ENCODE data around the gene CD300H. TPM values are rescaled to one million over a fixed set of nuclear protein-coding genes. Genes with fewer than 3 reads are reported as not detected.
A peak's percentile ranks its signal among the peaks of the same experiment; 100 is the strongest.

CD300H gene
- not detected in 2 replicates for total RNA-seq (2014; rRNA removed; shearing (Covaris generic))

- no peaks in the 10 kb centered on the region for H3K9me3 ChIP-seq (replicated peaks)
- DNase-seq (ENCODE audit: low read depth in 1 of 2, low spot score in 2 of 2) = no peak
- peaks cover 9% of the 10 kb centered on the region; the same call in 1 of the 2 replicates for H3K27me3 ChIP-seq (replicated peaks)
- no peaks in the 10 kb centered on the region for H3K36me3 ChIP-seq
- no peak within 1 kb of the TSS for H3K4me3 ChIP-seq
- peaks cover 10% of the 10 kb centered on the region for H3K4me1 ChIP-seq (replicated peaks)
- H3K27ac ChIP-seq = no peak within 1 kb of the TSS
These were observed at the start of gene CD300H for GRCh38 chr17:74567397-74567796. Gene CD300H, minus strand, starts transcription at chr17:74567509.

- no peak for DNase-seq (ENCODE audit: low read depth in 1 of 2, low spot score in 2 of 2)
- Histone ChIP-seq H3K36me3 (no peaks in the 10 kb centered on the region), H3K9me3 (replicated peaks) (no peaks in the 10 kb centered on the region; the same call in 1 of the 2 replicates), H3K4me3 (no peak overlapping the region), H3K4me1 (replicated peaks) (no peaks in the 10 kb centered on the region), H3K27ac (no peak overlapping the region), H3K27me3 (replicated peaks) (peaks cover 35% of the 10 kb centered on the region)
These were observed 49.4 kb upstream of the CD300H start for GRCh38 chr17:74616696-74617095.

- no peaks in the 10 kb centered on the region for H3K4me1 ChIP-seq (replicated peaks)
- H3K27me3 ChIP-seq (replicated peaks) = peaks cover 13% of the 10 kb centered on the region
- no peak for DNase-seq (ENCODE audit: low read depth in 1 of 2, low spot score in 2 of 2)
- H3K9me3 ChIP-seq (replicated peaks) = no peaks in the 10 kb centered on the region; the same call in 1 of the 2 replicates
- H3K27ac ChIP-seq = no peak overlapping the region
- no peaks in the 10 kb centered on the region for H3K36me3 ChIP-seq
- no peak overlapping the region for H3K4me3 ChIP-seq
These were observed 44.7 kb upstream of the CD300H start for GRCh38 chr17:74612046-74612445.

- Histone ChIP-seq H3K9me3 (replicated peaks) (no peaks in the 10 kb centered on the region), H3K4me1 (replicated peaks) (no peaks in the 10 kb centered on the region), H3K27me3 (replicated peaks) (peaks cover 10% of the 10 kb centered on the region), H3K4me3 (no peak overlapping the region), H3K27ac (no peak overlapping the region), H3K36me3 (no peaks in the 10 kb centered on the region)
- no peak for DNase-seq (ENCODE audit: low read depth in 1 of 2, low spot score in 2 of 2)
These were observed 42.8 kb upstream of the CD300H start for GRCh38 chr17:74610108-74610507.

GRCh38 chr17:74608511-74608910, 41.2 kb upstream of the CD300H start:
- H3K4me3 ChIP-seq = no peak overlapping the region
- H3K4me1 ChIP-seq (replicated peaks) = no peaks in the 10 kb centered on the region
- H3K36me3 ChIP-seq = no peaks in the 10 kb centered on the region
- peaks cover 7% of the 10 kb centered on the region for H3K27me3 ChIP-seq (replicated peaks)
- no peaks in the 10 kb centered on the region for H3K9me3 ChIP-seq (replicated peaks)
- H3K27ac ChIP-seq = no peak overlapping the region
- no peak for DNase-seq (ENCODE audit: low read depth in 1 of 2, low spot score in 2 of 2)

- no peaks in the 10 kb centered on the region for H3K36me3 ChIP-seq
- no peak for DNase-seq (ENCODE audit: low read depth in 1 of 2, low spot score in 2 of 2)
- no peaks in the 10 kb centered on the region for H3K4me1 ChIP-seq (replicated peaks)
- peaks cover 19% of the 10 kb centered on the region for H3K27me3 ChIP-seq (replicated peaks)
- no peak overlapping the region for H3K4me3 ChIP-seq
- H3K9me3 ChIP-seq (replicated peaks) = no peaks in the 10 kb centered on the region
- no peak overlapping the region for H3K27ac ChIP-seq
These were observed 39.9 kb upstream of the CD300H start for GRCh38 chr17:74607221-74607620.

- Histone ChIP-seq H3K9me3 (replicated peaks) (no peaks in the 10 kb centered on the region), H3K27me3 (replicated peaks) (peaks cover 21% of the 10 kb centered on the region), H3K4me1 (replicated peaks) (no peaks in the 10 kb centered on the region), H3K4me3 (no peak overlapping the region), H3K36me3 (no peaks in the 10 kb centered on the region), H3K27ac (no peak overlapping the region)
- no peak for DNase-seq (ENCODE audit: low read depth in 1 of 2, low spot score in 2 of 2)
These were observed 38.7 kb upstream of the CD300H start for GRCh38 chr17:74606050-74606449.

- no peak for DNase-seq (ENCODE audit: low read depth in 1 of 2, low spot score in 2 of 2)
- Histone ChIP-seq H3K27ac (no peak overlapping the region), H3K36me3 (no peaks in the 10 kb centered on the region), H3K9me3 (replicated peaks) (no peaks in the 10 kb centered on the region), H3K27me3 (replicated peaks) (peaks cover 22% of the 10 kb centered on the region), H3K4me1 (replicated peaks) (no peaks in the 10 kb centered on the region), H3K4me3 (no peak overlapping the region)
These were observed 38.1 kb upstream of the CD300H start for GRCh38 chr17:74605361-74605760.

- Histone ChIP-seq H3K4me3 (no peak overlapping the region), H3K9me3 (replicated peaks) (no peaks in the 10 kb centered on the region), H3K27me3 (replicated peaks) (peaks cover 23% of the 10 kb centered on the region), H3K36me3 (no peaks in the 10 kb centered on the region), H3K27ac (no peak overlapping the region), H3K4me1 (replicated peaks) (no peaks in the 10 kb centered on the region)
- no peak for DNase-seq (ENCODE audit: low read depth in 1 of 2, low spot score in 2 of 2)
These were observed 37.5 kb upstream of the CD300H start for GRCh38 chr17:74604761-74605160.

- Histone ChIP-seq H3K36me3 (no peaks in the 10 kb centered on the region), H3K4me1 (replicated peaks) (no peaks in the 10 kb centered on the region), H3K27me3 (replicated peaks) (peaks cover 26% of the 10 kb centered on the region), H3K4me3 (no peak overlapping the region), H3K27ac (no peak overlapping the region), H3K9me3 (replicated peaks) (no peaks in the 10 kb centered on the region)
- DNase-seq (ENCODE audit: low read depth in 1 of 2, low spot score in 2 of 2) = no peak
These were observed 36.9 kb upstream of the CD300H start for GRCh38 chr17:74604200-74604599.

GRCh38 chr17:74603746-74604145, 36.4 kb upstream of the CD300H start:
- no peaks in the 10 kb centered on the region for H3K4me1 ChIP-seq (replicated peaks)
- no peaks in the 10 kb centered on the region for H3K36me3 ChIP-seq
- DNase-seq (ENCODE audit: low read depth in 1 of 2, low spot score in 2 of 2) = no peak
- no peak overlapping the region for H3K27ac ChIP-seq
- no peaks in the 10 kb centered on the region for H3K9me3 ChIP-seq (replicated peaks)
- no peak overlapping the region for H3K4me3 ChIP-seq
- H3K27me3 ChIP-seq (replicated peaks) = peaks cover 30% of the 10 kb centered on the region

- Histone ChIP-seq H3K27me3 (replicated peaks) (peaks cover 34% of the 10 kb centered on the region), H3K4me1 (replicated peaks) (no peaks in the 10 kb centered on the region), H3K4me3 (no peak overlapping the region), H3K9me3 (replicated peaks) (no peaks in the 10 kb centered on the region), H3K36me3 (no peaks in the 10 kb centered on the region), H3K27ac (no peak overlapping the region)
- no peak for DNase-seq (ENCODE audit: low read depth in 1 of 2, low spot score in 2 of 2)
These were observed 35.8 kb upstream of the CD300H start for GRCh38 chr17:74603037-74603635.

GRCh38 chr17:74601944-74602572, 34.7 kb upstream of the CD300H start:
- no peak overlapping the region for H3K27ac ChIP-seq
- H3K9me3 ChIP-seq (replicated peaks) = no peaks in the 10 kb centered on the region
- no peaks in the 10 kb centered on the region for H3K36me3 ChIP-seq
- H3K4me3 ChIP-seq = no peak overlapping the region
- peak in 1 of 2 experiments; percentile 21 for DNase-seq (ENCODE audit: low read depth in 1 of 2, low spot score in 2 of 2)
- H3K4me1 ChIP-seq (replicated peaks) = no peaks in the 10 kb centered on the region
- peaks cover 40% of the 10 kb centered on the region for H3K27me3 ChIP-seq (replicated peaks)

- no peak overlapping the region for H3K27ac ChIP-seq
- no peaks in the 10 kb centered on the region for H3K36me3 ChIP-seq
- no peak for DNase-seq (ENCODE audit: low read depth in 1 of 2, low spot score in 2 of 2)
- H3K27me3 ChIP-seq (replicated peaks) = peaks cover 34% of the 10 kb centered on the region
- H3K9me3 ChIP-seq (replicated peaks) = no peaks in the 10 kb centered on the region
- H3K4me3 ChIP-seq = no peak overlapping the region
- no peaks in the 10 kb centered on the region for H3K4me1 ChIP-seq (replicated peaks)
These were observed 32.2 kb upstream of the CD300H start for GRCh38 chr17:74599448-74599939.
